Central memory CD8-positive, alpha-beta T cell (primary cell): ENCODE measurements around the gene PAM16.

ENCODE experiments used
- ATAC-seq: fragments of 150-1000 bp; cut with Tn5 transposase; replicated peaks from 2 replicates; pipeline ENCODE4 v1.10.0; 2022; ENCODE audit warnings: mild to moderate bottlenecking, moderate FRiP score, moderate number of reproducible peaks; ENCODE audit not compliant: poor library complexity, severe bottlenecking; ENCODE audit errors: extremely low read depth
- DNase-seq, 2 donors: peaks; one replicate each; pipeline ENCODE4 v3.0.0; 2021; ENCODE audit warnings: low spot score in 2 of 2
- H3K27ac Mint-ChIP-seq: one replicate; pipeline ENCODE4 v1.8.0; 2022; ENCODE audit warnings: low read depth, mild to moderate bottlenecking, moderate library complexity, mixed read lengths
- H3K27me3 Mint-ChIP-seq: one replicate; pipeline ENCODE4 v1.8.0; 2022; ENCODE audit warnings: mixed read lengths
- H3K36me3 Mint-ChIP-seq: one replicate; pipeline ENCODE4 v1.8.0; 2022; ENCODE audit warnings: mild to moderate bottlenecking, moderate library complexity, mixed read lengths; ENCODE audit not compliant: insufficient read depth
- H3K4me1 Mint-ChIP-seq: one replicate; pipeline ENCODE4 v1.8.0; 2022; ENCODE audit warnings: mixed read lengths
- H3K4me3 Mint-ChIP-seq: one replicate; pipeline ENCODE4 v1.8.0; 2022; ENCODE audit warnings: mild to moderate bottlenecking, moderate library complexity, mixed read lengths
- H3K9me3 Mint-ChIP-seq: one replicate; pipeline ENCODE4 v1.8.0; 2022; ENCODE audit warnings: mixed read lengths

Gene PAM16

GRCh38 chr16:4293822-4294457 is 57.2 kb downstream of the PAM16 start:
- Mint-ChIP-seq H3K27me3 (peaks cover 20% of the 10 kb centered on the region), H3K27ac (no peak overlapping the region), H3K36me3 (no peaks in the 10 kb centered on the region), H3K9me3 (no peaks in the 10 kb centered on the region), H3K4me3 (no peak overlapping the region), H3K4me1 (no peaks in the 10 kb centered on the region)
- ATAC-seq (no peak), DNase-seq (no peak)

- no peak for DNase-seq
- no peaks in the 10 kb centered on the region for H3K9me3 Mint-ChIP-seq
- ATAC-seq = no peak
- peak overlapping the region; percentile 54 for H3K27ac Mint-ChIP-seq
- H3K27me3 Mint-ChIP-seq = peaks cover 21% of the 10 kb centered on the region
- no peaks in the 10 kb centered on the region for H3K36me3 Mint-ChIP-seq
- no peak overlapping the region for H3K4me3 Mint-ChIP-seq
- peaks cover under 1% of the 10 kb centered on the region for H3K4me1 Mint-ChIP-seq
Measured at GRCh38 chr16:4293181-4293716, 57.9 kb downstream of the PAM16 start.

DNA sequence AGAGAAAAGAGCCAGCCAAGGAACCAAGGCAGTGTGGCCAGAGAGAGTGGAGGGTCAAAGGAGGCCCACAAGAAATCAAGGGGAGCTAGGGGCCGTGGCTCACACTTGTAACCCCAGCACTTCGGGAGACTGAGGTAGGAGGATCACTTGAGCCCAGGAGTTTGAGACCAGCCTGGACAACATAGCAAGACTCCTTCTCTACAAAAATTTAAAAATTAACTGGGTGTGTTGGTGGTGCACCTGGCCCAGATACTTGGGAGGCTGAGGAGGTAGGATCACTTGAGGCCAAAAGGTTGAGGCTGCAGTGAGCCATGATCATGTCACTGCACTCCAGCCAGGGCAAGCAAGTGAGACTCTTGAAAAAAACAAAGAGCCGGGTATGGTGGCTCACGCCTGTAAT is 59.4 kb downstream of the PAM16 start:
- Mint-ChIP-seq H3K4me1 (peaks cover 7% of the 10 kb centered on the region), H3K36me3 (no peaks in the 10 kb centered on the region), H3K4me3 (no peak overlapping the region), H3K27me3 (peaks cover 30% of the 10 kb centered on the region), H3K9me3 (no peaks in the 10 kb centered on the region), H3K27ac (no peak overlapping the region)
- no peak for ATAC-seq
- DNase-seq = no peak
